HG03175 (cell line): ENCODE data around the gene HOXA9.

ENCODE experiments used
- ATAC-seq: cut with Tn5 transposase; IDR thresholded peaks from one replicate; pipeline ENCODE4 v1.9.1; 2021; ENCODE audit warnings: mild to moderate bottlenecking, moderate library complexity; ENCODE audit not compliant: unreplicated experiment

HOXA9 gene

DNA sequence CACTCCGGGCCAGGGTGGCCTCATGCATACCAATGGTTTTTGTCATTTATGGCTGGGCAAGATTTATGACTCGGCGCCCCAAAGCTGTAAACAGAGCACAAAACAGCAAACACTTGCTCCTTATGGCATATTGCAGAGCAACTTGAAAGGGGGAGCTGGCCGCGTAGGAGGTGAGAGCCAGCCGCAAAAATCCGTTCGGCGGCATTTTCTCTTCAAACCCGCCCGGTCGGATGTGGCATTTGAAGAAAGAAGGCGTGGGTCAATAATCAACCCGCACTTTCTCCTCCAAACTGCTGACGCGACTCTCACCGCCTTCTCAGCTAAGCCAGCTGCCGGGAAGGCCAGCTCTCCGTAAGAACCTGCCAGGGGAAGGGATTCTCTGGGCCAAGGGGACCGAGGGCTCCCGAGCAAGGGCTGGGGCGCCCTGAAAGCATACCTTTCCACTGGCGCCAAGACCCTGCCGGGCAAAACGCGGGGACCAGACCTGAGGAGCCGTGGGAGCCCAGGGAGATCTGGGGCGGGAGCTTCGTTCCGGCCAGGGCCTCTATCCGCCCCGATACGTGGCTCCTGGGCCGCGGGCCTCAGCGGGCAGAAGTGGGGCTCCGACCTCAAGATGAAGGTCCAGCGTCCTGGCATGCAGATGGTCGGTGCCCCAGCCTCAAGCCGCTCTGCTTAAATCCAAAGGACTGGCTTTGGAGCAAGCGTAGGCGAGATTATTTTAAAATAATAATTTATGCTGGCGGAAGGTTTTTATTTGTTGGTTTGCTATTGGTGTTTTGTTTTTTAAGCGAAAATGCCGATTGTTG is 49.9 kb downstream of the HOXA9 start:
- no peak for ATAC-seq

DNA sequence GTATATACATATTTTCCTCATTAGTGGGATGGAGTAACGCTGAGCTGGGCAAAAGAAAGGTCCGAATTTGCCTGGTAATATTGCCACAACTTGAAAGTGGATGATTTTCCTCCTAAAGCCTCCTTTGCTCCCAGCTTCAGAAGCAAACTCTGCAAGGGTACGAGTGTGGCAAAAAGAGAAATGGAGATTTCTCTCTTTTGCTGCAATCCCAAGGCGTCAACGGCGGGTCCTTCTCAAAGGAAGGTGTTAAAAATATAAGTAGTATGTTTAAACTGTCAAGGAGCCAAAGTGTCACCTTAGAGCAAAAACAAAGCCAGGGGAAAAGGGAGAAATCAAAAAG is 50.5 kb downstream of the HOXA9 start:
- ATAC-seq, result no peak

DNA sequence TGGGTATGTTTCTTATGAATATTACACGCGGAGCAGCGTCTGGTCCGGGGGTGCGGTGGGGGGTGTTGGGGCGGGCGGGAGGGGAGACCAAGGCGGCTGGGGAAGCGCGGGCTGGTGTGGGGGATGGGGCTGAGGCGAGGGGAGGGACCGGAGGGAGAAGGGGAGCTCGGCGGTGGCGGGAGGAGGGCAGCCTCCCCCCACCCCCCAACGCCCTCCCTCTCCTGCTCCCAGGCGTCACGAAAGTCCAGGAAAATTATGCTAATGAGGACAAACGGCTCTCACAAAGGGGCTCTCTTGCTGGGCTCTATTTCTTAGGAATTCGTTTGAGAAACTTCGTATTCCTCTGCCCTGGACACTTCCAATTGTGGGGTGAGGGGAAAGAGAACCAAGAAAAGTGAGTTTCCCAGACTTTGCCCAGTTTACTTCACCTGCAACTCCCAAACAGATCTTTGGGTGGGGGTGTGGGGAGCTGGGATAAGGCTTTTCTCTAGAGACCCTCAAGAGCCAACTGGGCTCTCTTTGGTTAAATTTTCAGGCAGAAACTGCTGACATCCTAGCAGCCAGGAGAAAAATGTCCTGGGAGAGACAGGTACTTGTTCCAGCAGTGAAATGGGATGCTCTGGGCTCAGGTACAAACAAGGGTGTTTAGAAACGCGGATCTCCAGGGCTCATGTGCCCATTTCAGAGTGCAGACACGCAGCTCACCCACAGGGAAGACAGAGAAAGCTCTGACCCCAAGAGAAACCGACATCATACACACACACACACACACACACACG is 51.2 kb downstream of the HOXA9 start:
- no peak for ATAC-seq

DNA sequence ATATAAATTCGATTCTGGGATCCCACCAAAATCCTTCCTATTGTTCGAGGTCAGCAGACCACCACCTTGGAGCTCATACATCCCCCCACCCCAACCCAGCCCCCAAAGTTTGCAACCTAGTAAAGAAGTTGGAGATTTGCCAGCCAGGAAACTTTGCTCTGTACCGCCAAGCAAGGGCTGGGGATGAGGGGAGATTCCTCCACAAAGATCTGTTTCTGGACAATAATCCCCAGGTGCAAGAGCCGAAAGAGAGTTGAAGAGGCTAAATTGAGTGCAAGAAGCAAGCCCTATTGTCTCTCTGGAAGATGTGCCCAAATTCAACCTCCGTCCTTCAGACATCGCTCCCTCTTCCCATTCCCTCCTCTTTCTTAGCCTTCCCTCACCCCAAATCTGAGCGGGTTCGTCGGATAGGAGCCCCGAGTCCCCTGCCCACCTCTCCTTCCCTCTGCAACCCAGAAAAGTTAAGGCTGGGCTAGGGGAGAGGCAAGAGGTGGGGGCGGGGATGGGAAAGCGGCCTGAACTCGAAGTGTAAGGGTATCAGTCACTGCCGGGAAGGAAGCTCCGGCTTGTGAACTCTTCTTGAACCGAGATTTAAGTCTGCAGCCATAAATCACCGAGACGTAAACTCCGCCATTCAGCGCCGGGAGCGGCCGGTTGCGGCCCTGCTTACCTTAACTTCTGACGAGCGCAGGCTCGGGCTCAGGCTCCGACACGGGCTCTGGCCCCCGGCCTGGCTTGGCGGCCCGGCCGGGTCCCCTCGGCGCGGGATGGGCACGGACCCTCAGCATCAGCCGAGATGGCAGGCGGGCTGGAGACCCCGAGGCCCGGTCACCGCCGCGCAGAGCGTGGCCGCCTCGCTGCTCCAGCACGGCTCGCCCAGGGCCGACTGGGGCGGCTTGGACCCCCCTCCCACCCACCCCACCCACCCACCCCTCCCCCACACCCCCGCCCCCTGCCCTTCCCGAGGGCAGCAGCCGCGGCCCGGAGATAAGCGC is 52.1 kb downstream of the HOXA9 start:
- ATAC-seq, result no peak
